Epithelial cell of esophagus (primary cell): Measurements from ENCODE around the gene STT3B.

Experiments used
- DNase-seq: peaks from one replicate; pipeline ENCODE4 v3.0.0; 2010; ENCODE audit warnings: low read depth
- H3K4me3 ChIP-seq: 2 replicates; pipeline ENCODE4 v1.5.1; 2011; ENCODE audit warnings: mild to moderate bottlenecking, low read length, control low read depth
- TF ChIP-seq, protein P1 (sequence below): IDR thresholded peaks from 2 replicates; pipeline ENCODE4 v1.5.1; 2011; ENCODE audit warnings: low read depth, mild to moderate bottlenecking, low read length, control low read depth, inconsistent platforms; ENCODE audit not compliant: insufficient read depth; ENCODE audit errors: missing control alignments

Gene STT3B

GRCh38 chr3:31491660-31492059, 41.1 kb upstream of the STT3B start:
- TF ChIP-seq, protein P1, sequence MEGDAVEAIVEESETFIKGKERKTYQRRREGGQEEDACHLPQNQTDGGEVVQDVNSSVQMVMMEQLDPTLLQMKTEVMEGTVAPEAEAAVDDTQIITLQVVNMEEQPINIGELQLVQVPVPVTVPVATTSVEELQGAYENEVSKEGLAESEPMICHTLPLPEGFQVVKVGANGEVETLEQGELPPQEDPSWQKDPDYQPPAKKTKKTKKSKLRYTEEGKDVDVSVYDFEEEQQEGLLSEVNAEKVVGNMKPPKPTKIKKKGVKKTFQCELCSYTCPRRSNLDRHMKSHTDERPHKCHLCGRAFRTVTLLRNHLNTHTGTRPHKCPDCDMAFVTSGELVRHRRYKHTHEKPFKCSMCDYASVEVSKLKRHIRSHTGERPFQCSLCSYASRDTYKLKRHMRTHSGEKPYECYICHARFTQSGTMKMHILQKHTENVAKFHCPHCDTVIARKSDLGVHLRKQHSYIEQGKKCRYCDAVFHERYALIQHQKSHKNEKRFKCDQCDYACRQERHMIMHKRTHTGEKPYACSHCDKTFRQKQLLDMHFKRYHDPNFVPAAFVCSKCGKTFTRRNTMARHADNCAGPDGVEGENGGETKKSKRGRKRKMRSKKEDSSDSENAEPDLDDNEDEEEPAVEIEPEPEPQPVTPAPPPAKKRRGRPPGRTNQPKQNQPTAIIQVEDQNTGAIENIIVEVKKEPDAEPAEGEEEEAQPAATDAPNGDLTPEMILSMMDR: no peak
- DNase-seq: no peak
- no peak overlapping the region for H3K4me3 ChIP-seq

GRCh38 chr3:31493149-31493548, 39.6 kb upstream of the STT3B start:
- DNase-seq: no peak
- H3K4me3 ChIP-seq: no peak overlapping the region
- TF ChIP-seq, protein P1: no peak

GRCh38 chr3:31495971-31496665, 36.6 kb upstream of the STT3B start:
- no peak overlapping the region for H3K4me3 ChIP-seq
- TF ChIP-seq, protein P1: no peak
- DNase-seq: peak; percentile 5

- H3K4me3 ChIP-seq: no peak overlapping the region
- TF ChIP-seq, protein P1: no peak
- no peak for DNase-seq
Measured at GRCh38 chr3:31498791-31499190, 33.9 kb upstream of the STT3B start.

- no peak overlapping the region for H3K4me3 ChIP-seq
- TF ChIP-seq, protein P1: no peak
- DNase-seq: no peak
Measured at GRCh38 chr3:31499281-31499680, 33.4 kb upstream of the STT3B start.

GRCh38 chr3:31502803-31503221, 29.9 kb upstream of the STT3B start:
- H3K4me3 ChIP-seq: no peak overlapping the region
- TF ChIP-seq, protein P1: no peak
- no peak for DNase-seq

- peak; percentile 72 for DNase-seq
- H3K4me3 ChIP-seq: no peak overlapping the region
- TF ChIP-seq, protein P1: no peak
Measured at GRCh38 chr3:31503456-31503855, 29.3 kb upstream of the STT3B start.
